ENCODE data around the gene HBEGF.
A peak's percentile ranks its signal among the peaks of the same experiment; 100 is the strongest.

HBEGF gene

DNA sequence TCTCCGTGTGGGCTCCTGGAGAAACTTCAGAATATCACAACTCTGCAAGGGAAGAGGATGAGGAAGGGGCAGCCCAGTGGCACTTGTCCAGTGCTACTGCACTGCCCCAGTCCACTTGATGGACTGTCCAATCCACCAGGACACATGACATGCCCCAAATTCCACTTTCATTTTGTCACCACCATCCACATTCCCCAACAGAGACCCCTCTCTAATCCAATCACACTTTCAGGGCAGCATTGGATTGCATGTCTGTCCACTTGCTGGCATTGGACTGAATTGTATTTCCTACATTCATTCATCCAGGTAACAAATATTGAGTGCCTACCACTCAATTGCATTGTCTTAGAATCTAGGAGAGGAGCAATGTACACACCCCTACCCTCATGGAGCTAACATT lies 14.8 kb downstream of the HBEGF start:
- no peak for FAIRE-seq

DNA sequence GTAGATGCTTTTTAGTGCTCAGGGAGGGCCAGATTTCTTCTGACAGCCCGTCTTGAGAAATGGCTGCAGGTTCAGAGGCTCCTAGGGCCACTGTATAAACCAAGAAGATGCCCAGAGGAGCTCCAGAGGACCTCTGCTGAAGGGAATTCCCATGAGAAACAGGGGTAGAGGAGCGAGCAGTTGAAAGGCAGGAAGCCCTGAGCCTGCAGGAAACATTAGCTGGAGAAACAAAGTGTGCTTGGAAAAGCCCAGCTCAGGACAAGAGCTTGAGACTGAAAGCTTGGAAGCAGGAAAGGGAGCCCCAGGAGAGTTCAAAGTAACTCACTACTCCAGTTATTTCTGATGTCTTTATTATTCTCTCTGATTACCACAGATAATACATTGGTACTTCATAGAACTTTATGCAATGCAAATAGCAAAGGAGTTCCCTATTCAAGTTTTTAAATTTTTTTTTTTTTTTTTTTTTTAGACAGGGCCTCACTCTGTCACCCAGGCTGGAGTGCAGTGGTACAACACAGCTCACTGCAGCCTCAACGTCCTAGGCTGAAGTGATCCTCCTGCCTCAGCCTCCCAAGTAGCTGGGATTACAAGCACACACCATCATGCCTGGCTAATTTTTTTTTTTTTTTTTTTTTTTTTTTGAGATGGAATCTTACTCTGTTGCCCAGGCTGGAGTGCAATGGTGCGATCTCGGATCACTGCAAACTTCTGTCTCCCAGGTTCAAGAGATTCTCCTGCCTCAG lies 16.5 kb downstream of the HBEGF start:
- FAIRE-seq = no peak

DNA sequence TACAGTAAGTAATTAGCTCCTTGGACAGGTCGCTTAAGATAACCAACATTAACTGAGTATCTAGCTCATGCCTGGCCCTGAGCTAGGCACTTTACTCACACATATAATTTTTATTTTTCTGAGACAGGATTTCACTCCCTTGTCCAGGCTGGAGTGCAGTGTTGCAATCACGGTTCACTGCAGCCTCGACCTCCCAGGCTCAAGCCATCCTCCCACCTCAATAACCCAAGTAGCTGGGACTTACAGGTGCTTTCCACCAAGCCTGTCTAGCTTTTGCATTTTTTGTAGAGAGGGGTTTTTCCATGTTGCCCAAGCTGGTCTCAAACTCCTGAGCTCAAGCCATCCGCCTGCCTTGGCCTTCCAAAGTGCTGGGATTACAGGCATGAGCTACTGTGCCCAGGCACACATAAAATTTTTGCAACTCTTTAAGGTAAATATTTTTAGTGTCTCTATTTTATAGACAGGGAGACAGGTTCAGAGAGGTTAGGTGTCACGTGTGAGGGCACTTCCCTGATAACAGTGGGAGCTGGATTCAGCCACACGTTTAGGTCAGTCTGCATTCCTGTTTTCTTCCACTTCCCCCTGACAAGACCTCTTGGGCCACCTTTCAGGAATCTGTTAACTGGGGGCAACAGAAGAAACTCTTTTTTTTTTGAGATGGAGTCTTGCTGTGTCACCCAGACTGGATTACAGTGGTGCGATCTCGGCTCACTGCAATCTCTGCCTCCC lies 18.2 kb downstream of the HBEGF start:
- FAIRE-seq = no peak

- no peak for FAIRE-seq
These were observed 18.8 kb downstream of the HBEGF start for GRCh38 chr5:140327589-140327988.

GRCh38 chr5:140325486-140325885 lies 20.9 kb downstream of the HBEGF start:
- no peak for FAIRE-seq

GRCh38 chr5:140324617-140325241 lies 21.7 kb downstream of the HBEGF start:
- FAIRE-seq = no peak

DNA sequence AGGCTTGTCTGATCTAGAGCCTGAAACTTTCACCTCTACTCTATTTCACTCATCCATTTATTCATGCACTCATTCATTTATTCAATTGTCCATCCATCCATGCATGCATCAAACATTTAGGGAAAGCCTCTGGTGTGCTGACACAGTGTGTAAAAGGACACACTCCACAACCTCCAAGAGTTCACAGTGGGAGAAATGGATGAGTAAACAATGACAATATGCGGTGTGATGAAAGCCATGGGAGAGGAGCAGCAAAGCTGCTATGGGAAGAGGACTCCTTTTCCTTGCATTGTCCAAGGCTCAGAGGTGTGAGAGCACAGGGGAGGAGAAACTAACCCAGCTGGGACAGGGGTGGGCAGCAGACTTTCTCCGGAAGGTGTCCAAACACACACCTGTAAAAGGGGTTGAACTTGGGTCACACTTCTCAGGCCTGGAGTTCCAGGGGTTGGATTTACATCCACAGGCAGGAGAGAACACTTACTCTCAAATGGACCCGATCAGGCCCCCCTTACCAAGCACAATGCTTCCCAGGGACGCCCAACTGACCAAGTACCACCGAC lies 22.3 kb downstream of the HBEGF start:
- no peak for FAIRE-seq

GRCh38 chr5:140322751-140323731 lies 23.4 kb downstream of the HBEGF start:
- no peak for FAIRE-seq

DNA sequence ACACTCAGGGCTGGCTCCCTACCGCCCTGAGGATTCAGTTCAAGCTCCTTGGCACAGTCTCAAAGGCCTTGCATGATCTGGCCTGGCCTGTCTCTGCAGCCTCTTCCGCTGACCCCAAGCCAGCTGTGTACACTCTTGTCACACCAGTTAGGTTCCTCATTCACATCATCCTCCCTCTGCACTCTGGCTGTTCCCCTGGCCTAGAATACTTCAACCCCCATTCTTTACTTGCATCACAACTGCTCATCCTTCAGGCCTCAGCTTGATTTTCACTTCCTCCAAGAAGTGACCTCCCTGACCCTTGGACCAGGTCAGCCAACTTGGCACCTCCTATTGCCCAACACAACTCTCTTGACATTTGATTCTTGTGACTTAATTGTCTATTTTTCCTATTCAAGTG lies 24.6 kb downstream of the HBEGF start:
- FAIRE-seq = no peak

DNA sequence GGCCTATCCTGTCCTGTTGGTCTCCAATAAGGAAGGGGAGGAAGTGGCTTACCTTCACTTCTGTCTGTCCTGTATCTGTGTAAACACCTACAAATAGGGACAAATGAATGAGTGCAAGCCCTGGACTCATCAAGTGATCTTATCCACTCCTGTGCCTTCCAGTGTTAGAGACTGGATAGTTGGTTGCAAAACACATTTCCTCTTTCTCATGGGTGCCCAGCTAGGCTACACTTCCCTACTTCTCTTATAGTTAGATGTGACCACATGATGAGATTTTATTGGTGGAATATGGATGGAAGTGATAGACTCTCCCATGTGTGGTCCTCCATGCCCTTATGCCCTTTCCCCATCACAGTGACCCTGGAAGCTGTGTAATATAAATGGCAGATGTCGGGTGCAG lies 26.6 kb downstream of the HBEGF start:
- no peak for FAIRE-seq

DNA sequence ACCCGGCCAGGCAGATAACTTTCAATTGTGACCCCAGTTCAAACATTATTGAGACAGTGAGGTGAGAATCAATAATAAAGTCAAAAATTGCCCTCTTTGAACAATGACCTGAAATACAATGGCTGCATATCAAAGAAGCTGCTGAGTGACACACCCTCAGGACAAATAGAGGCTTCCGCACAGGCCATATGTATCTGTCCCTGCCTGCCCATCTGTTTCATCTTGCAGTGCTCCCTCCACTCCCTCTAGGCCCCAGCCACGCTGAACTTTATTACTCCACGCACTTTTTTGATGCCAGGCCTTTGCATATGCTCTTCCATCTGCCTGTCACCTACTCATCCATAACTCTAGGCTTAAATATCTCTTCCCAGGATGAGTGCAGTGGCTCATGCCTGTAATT lies 27.6 kb downstream of the HBEGF start:
- no peak for FAIRE-seq

DNA sequence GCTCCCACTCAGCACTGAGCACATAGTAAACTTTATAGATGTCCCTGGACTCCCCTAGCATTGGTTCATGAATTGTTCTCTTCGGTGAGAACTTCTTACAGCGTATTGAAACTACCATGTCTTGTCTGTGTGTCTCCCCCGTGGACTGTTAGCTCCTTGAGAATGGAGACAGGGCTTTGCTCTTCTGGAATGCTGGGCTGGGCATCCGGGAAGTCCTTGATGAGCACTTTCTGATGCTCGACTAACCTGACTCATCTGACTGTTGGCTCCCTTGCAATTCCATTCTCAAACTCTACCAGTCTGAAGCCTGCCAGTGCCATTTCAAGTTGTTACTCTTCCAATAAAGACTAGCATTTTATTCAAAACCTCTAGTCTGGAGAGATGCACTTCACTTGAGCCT lies 28.5 kb downstream of the HBEGF start:
- FAIRE-seq = no peak

DNA sequence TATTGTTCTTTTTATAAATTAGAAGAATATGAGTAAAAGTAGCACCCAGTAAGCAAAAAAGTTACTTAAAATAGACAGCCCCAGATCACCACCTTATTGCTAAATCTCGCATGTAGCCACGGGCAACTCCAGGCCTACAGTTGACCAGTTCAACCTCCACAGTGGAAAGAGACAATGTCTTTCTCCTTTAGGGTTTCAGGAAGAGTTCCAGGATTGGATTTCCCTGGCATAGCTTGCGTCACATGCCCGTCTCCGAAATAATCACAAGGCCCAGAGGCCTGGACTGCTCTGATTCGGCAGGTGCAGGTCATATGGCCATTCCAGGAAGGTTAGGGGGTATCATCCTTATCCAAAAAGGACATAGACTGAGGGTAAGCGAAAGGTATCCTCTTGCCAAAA lies 33.6 kb downstream of the HBEGF start:
- FAIRE-seq = no peak

DNA sequence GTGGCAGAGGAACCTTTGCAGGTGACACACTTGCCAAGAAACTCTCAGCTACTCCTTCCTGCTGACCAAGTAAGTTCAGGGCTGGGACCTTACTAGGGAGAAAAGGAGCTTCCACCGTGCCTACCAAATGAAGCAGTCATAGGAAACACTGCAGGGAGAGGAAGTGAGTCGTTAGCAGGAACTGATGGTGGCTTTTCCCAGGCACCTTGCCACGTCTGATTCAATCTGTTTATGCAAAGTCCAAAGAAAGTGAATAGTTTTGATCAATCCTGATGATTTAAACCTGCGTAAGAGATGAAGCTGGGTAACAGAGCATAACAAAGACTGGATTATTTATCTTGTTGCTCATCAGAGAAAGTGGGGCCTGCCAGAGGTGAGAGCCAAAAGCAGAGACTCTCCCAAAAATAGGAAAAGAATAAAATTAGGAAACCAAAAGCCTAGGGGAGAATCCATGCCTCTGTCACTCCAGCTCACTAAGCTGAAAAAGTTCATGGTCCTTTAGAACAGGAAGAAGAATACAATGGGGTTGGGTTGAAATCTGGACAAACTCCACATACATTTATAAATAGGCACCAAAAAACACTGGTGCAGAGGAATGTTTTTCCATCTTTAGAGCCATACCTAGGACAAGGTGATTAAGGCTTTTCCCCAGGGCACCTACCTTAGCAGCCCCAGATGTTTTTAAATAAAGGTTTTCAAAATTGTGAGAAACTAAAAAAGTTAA lies 34.2 kb downstream of the HBEGF start:
- no peak for FAIRE-seq

- FAIRE-seq = no peak
These were observed 35.4 kb downstream of the HBEGF start for GRCh38 chr5:140311011-140311467.

DNA sequence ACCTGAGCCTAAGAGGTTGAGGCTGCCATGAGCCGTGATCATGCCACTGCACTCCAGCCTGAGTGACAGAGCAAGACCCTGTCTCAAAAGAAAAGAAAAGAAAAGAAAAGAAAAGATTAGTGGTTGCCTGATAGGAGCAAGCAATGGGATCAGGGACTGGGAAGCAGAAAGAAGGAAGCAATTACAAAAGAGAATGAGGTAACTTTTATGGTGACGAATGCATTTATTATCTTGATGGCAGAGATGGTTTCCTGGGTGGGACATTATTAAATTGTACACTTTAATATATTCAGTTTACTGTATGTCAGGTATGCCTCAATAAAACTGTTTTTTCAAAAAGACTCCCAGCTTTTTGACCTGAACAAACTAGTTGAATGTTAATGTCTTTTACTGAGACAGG lies 36.0 kb downstream of the HBEGF start:
- FAIRE-seq = no peak

DNA sequence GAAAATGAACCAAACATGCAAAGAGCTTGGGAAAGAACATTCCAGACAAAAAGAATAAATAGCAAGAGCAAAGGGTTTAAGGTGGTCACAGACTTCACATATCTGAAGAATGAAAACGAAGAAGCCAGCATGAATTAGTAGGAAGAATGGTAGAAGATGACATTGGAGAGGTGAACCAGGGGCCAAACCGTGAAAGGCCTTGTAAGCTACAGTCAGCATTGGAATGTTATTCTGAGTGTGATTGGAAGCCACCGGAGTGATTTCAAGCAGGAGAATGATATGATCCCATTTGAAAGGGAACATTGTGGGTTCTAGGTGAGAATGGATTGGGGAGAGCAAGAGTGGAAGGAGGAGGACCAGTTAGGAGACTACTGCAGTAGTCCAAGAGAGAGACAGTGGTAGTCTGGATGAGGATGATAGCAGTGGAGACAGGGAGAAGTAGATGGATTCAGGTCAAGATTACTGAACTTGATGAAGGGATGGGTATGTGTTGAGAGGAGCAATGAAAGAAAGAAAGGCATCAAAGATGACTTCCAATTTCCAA lies 36.6 kb downstream of the HBEGF start:
- no peak for FAIRE-seq

DNA sequence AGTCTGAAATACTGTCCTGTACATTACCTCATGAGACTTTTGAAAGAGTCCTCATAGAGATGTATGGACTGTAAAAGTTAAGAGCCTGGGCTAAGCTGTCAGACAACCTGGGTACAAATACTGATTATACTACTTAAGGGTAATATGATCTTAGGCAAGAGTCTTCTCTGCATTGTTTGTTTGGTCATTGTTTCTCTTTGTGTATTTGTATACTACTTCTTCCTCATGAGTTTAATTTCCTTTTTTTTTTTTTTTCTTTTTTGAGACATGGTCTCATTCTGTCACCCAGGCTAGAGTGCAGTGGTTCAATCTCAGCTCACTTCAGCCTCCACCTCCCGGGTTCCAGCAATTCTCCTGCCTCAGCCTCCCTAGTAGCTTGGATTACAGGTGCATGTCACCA lies 40.9 kb downstream of the HBEGF start:
- no peak for FAIRE-seq

GRCh38 chr5:140303966-140304365 lies 42.4 kb downstream of the HBEGF start:
- FAIRE-seq = no peak

- peak; percentile 45 for FAIRE-seq
These were observed 43.4 kb downstream of the HBEGF start, which contains the start of gene PFDN1 for GRCh38 chr5:140302786-140303639. PFDN1 (minus strand) TSS chr5:140303101; CDS start chr5:140303073, 28 bp downstream.

Data from TTC549 (cell line).